ENCODE measurements around the gene ATP6V1A. TPM values are rescaled to one million over a fixed set of nuclear protein-coding genes. Genes with fewer than 3 reads are reported as not detected.

The ATP6V1A gene
- total RNA-seq, 1 donor from 2014 or later: 63.1 TPM

GRCh38 chr3:113805249-113805648, 58.4 kb downstream of the ATP6V1A start:
- H3K27ac Mint-ChIP-seq (ENCODE audit: unreplicated experiment): no peak overlapping the region
- H3K4me1 Mint-ChIP-seq (ENCODE audit: low read depth): no peaks in the 10 kb centered on the region
- H3K36me3 Mint-ChIP-seq (ENCODE audit: low read depth): peaks cover 30% of the 10 kb centered on the region
- no peak for TF ChIP-seq CTCF (IDR thresholded peaks at IDR 0.05)
- no peak overlapping the region for H3K4me3 Mint-ChIP-seq (ENCODE audit: unreplicated experiment)
- no peak for DNase-seq (ENCODE audit: low spot score)
- H3K27me3 Mint-ChIP-seq (ENCODE audit: low read depth): no peaks in the 10 kb centered on the region
- H3K9me3 Mint-ChIP-seq (ENCODE audit: low read depth): no peaks in the 10 kb centered on the region

DNA sequence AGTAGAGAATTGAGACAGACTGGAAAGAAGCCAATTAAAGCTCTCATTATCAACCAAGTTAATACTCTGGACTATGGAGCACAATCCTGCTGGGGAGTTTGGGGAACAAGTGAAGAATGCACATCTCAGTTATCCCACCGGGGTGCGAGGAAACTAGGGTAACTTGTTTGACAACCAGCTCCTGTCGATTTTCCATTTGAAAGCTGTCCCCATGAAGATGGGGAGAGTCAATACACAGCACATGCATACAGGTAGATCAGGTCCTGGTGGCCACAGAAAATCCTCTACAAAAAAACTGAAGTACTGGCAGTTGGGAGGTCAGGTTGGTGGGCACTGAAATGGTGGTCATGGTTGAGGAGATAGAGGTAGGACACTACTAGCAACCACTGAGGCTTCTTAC, 66.0 kb downstream of the ATP6V1A start:
- Mint-ChIP-seq H3K9me3 (ENCODE audit: low read depth) (no peaks in the 10 kb centered on the region), H3K27ac (ENCODE audit: unreplicated experiment) (no peak overlapping the region)

GRCh38 chr3:113819866-113820265, 73.0 kb downstream of the ATP6V1A start:
- H3K9me3 Mint-ChIP-seq (ENCODE audit: low read depth): no peaks in the 10 kb centered on the region

More for the DNA sequence above, 66.0 kb downstream of the ATP6V1A start:
- no peak for DNase-seq (ENCODE audit: low spot score)
- no peak for TF ChIP-seq CTCF (IDR thresholded peaks at IDR 0.05)
- Mint-ChIP-seq H3K27me3 (ENCODE audit: low read depth) (no peaks in the 10 kb centered on the region), H3K36me3 (ENCODE audit: low read depth) (peaks cover 11% of the 10 kb centered on the region), H3K4me3 (ENCODE audit: unreplicated experiment) (no peak overlapping the region), H3K4me1 (ENCODE audit: low read depth) (no peaks in the 10 kb centered on the region)

DNA sequence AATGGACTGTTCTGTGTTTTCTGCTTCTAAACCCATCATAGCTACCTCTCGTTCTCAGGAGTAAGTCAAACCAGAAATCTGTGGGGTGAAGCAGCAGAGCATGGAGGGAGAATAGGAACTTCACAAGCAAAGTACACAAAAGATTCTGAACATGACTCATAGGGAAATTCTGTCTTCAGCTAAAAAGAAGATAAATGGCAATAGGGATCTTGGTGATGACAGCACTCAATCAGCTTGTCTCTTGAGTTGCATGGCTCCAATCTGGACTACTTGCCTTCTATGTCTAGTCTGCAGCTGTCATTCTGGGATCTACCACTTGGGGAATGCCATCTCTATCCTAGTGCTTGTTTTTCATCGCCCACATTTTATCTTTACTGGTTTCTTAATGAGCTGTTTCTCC, 78.3 kb downstream of the ATP6V1A start:
- Mint-ChIP-seq H3K27ac (ENCODE audit: unreplicated experiment) (no peak overlapping the region), H3K27me3 (ENCODE audit: low read depth) (no peaks in the 10 kb centered on the region), H3K36me3 (ENCODE audit: low read depth) (no peaks in the 10 kb centered on the region), H3K4me3 (ENCODE audit: unreplicated experiment) (no peak overlapping the region), H3K9me3 (ENCODE audit: low read depth) (no peaks in the 10 kb centered on the region), H3K4me1 (ENCODE audit: low read depth) (no peaks in the 10 kb centered on the region)
- no peak for DNase-seq (ENCODE audit: low spot score)
- TF ChIP-seq CTCF (IDR thresholded peaks at IDR 0.05): peak; percentile 24

More at GRCh38 chr3:113819866-113820265, 73.0 kb downstream of the ATP6V1A start:
- no peak overlapping the region for H3K27ac Mint-ChIP-seq (ENCODE audit: unreplicated experiment)
- no peak overlapping the region for H3K4me3 Mint-ChIP-seq (ENCODE audit: unreplicated experiment)
- TF ChIP-seq CTCF (IDR thresholded peaks at IDR 0.05): no peak
- no peaks in the 10 kb centered on the region for H3K36me3 Mint-ChIP-seq (ENCODE audit: low read depth)
- H3K4me1 Mint-ChIP-seq (ENCODE audit: low read depth): no peaks in the 10 kb centered on the region
- no peaks in the 10 kb centered on the region for H3K27me3 Mint-ChIP-seq (ENCODE audit: low read depth)
- DNase-seq (ENCODE audit: low spot score): no peak

DNA sequence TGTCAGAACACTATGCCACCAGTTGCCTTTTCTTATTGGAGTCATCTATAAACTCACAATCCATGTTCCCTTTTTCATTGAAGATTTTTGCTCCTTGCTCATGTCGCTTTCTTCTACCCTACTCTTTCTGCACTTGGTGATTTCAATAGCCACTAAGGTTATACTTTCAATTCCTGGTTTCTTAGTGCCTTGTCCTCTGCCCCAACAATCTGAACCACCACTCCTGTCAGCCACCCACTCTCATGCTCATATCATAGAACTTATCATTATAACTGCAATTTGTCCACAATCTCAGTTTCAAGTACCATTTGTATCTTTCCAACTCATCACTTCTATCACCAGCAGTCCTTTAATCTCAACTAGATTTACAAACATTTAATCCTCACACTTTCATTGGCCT, 81.8 kb downstream of the ATP6V1A start:
- no peak for DNase-seq (ENCODE audit: low spot score)
- H3K4me3 Mint-ChIP-seq (ENCODE audit: unreplicated experiment): no peak overlapping the region
- no peaks in the 10 kb centered on the region for H3K27me3 Mint-ChIP-seq (ENCODE audit: low read depth)
- peaks cover 14% of the 10 kb centered on the region for H3K4me1 Mint-ChIP-seq (ENCODE audit: low read depth)
- peaks cover 5% of the 10 kb centered on the region for H3K9me3 Mint-ChIP-seq (ENCODE audit: low read depth)
- TF ChIP-seq CTCF (IDR thresholded peaks at IDR 0.05): no peak
- H3K36me3 Mint-ChIP-seq (ENCODE audit: low read depth): no peaks in the 10 kb centered on the region
- no peak overlapping the region for H3K27ac Mint-ChIP-seq (ENCODE audit: unreplicated experiment)

All from chondrocyte (in vitro differentiated cells).